Lung microvascular endothelial cell (primary cell): ENCODE measurements around the gene DYRK1A. TPM values are rescaled to one million over a fixed set of nuclear protein-coding genes. Genes with fewer than 3 reads are reported as not detected.
"Not testable (repeated sequence)": the region's sequence is repeated elsewhere in the genome, so short reads cannot be mapped to it uniquely, and the experiment has no call there.

Source experiments
- DNase-seq, 2 donors: peaks; one replicate each; pipeline versions ENCODE4 v3.0.0 to v3.0.0-alpha.2; 2010; ENCODE audit warnings: low read depth in 2 of 2
- total RNA-seq: library from RNA; depleted of rRNA; stranded (reverse); fragments of >200 nt; gene quantifications from 2 replicates; pipeline ENCODE4 v1.2.1, GENCODE V29; 2014

DYRK1A gene
- total RNA-seq, 1 donor from 2014 or later: 72.4 TPM

- no peak for DNase-seq
Observed at GRCh38 chr21:37483776-37484175, 117.2 kb downstream of the DYRK1A start.

- no peak for DNase-seq
Observed at GRCh38 chr21:37484535-37485474, 118.2 kb downstream of the DYRK1A start.

GRCh38 chr21:37489553-37489952 is 123.0 kb downstream of the DYRK1A start:
- DNase-seq: peak; percentile 33 to 62

GRCh38 chr21:37490084-37490483 is 123.5 kb downstream of the DYRK1A start:
- no peak for DNase-seq

- DNase-seq: peak; percentile 20 to 56
Observed at GRCh38 chr21:37496972-37497371, 130.4 kb downstream of the DYRK1A start.

GRCh38 chr21:37498664-37499063 is 132.1 kb downstream of the DYRK1A start:
- no peak for DNase-seq

- no peak for DNase-seq
Observed at GRCh38 chr21:37502947-37503346, 136.4 kb downstream of the DYRK1A start.

GRCh38 chr21:37503848-37504467 is 137.4 kb downstream of the DYRK1A start:
- DNase-seq: peak; percentile 42 to 85

- no peak for DNase-seq
Observed at GRCh38 chr21:37505963-37506362, 139.4 kb downstream of the DYRK1A start.

GRCh38 chr21:37507716-37508115 is 141.1 kb downstream of the DYRK1A start:
- DNase-seq: no peak

GRCh38 chr21:37508341-37508740 is 141.8 kb downstream of the DYRK1A start:
- no peak for DNase-seq

- DNase-seq: peak in 1 of 2 donors; percentile 38
Observed at GRCh38 chr21:37509802-37510393, 143.3 kb downstream of the DYRK1A start.

- DNase-seq: no peak
Observed at GRCh38 chr21:37511848-37512247, 145.3 kb downstream of the DYRK1A start.

GRCh38 chr21:37513383-37513782 is 146.8 kb downstream of the DYRK1A start:
- no peak for DNase-seq

GRCh38 chr21:37514038-37514667 is 147.6 kb downstream of the DYRK1A start:
- DNase-seq: no peak

- DNase-seq: no peak
Observed at GRCh38 chr21:37516998-37517397, 150.4 kb downstream of the DYRK1A start.

GRCh38 chr21:37520801-37521200 is 154.2 kb downstream of the DYRK1A start:
- no peak for DNase-seq

GRCh38 chr21:37521658-37522057 is 155.1 kb downstream of the DYRK1A start:
- DNase-seq: no peak

- DNase-seq: no peak
Observed at GRCh38 chr21:37522641-37523295, 156.2 kb downstream of the DYRK1A start.

GRCh38 chr21:37524944-37525343 is 158.4 kb downstream of the DYRK1A start:
- DNase-seq: not testable (repeated sequence)

GRCh38 chr21:37525810-37526209 is 159.2 kb downstream of the DYRK1A start:
- no peak for DNase-seq
